Cardiac muscle cell (in vitro differentiated cells and primary cell): ENCODE measurements around the gene CEP43. TPM values are rescaled to one million over a fixed set of nuclear protein-coding genes. Genes with fewer than 3 reads are reported as not detected.

Experiments used
- DNase-seq, 2 donors: peaks; one replicate each; pipeline versions ENCODE4 v3.0.0 to v3.0.0-alpha.2; 2010 to 2017; ENCODE audit warnings: low read depth in 1 of 2, low spot score in 1 of 2
- H3K27ac ChIP-seq: fragments of 200-600 bp; sonication (generic); 2 replicates; pipeline ENCODE4 v1.5.1; 2016
- H3K27me3 ChIP-seq: fragments of 200-600 bp; sonication (generic); 2 replicates; pipeline ENCODE4 v1.6.0; 2016; ENCODE audit warnings: control low read depth
- H3K36me3 ChIP-seq: fragments of 200-600 bp; sonication (generic); 2 replicates; pipeline ENCODE4 v1.5.1; 2016; ENCODE audit warnings: control low read depth
- H3K4me1 ChIP-seq: fragments of 200-600 bp; sonication (generic); 2 replicates; pipeline ENCODE4 v1.8.1; 2017; ENCODE audit warnings: low read depth, mild to moderate bottlenecking, mixed run types
- H3K4me3 ChIP-seq: fragments of 200-600 bp; sonication (generic); 2 replicates; pipeline ENCODE4 v1.5.1; 2016; ENCODE audit warnings: mild to moderate bottlenecking
- H3K9me3 ChIP-seq: fragments of 200-600 bp; sonication (generic); 2 replicates; pipeline ENCODE4 v1.5.1; 2017; ENCODE audit warnings: low read depth, mild to moderate bottlenecking, control low read depth
- polyA plus RNA-seq: library from polyadenylated mRNA; unstranded; fragments of >200 nt; fragmentation: Nextera tagmentation; extraction: Ambion mirVana; gene quantifications from 2 replicates; pipeline ENCODE4 v1.2.1, GENCODE V29; 2016
- total RNA-seq: library from RNA; depleted of rRNA; stranded (reverse); fragments of >200 nt; gene quantifications from 2 replicates; pipeline ENCODE4 v1.2.3, GENCODE V29; 2016
- TF ChIP-seq, protein P1 (sequence below): IDR thresholded peaks from 2 replicates; pipeline ENCODE4 v1.5.1; 2012; ENCODE audit warnings: low read depth, mild to moderate bottlenecking, low read length

CEP43 gene
- total and polyA plus RNA-seq, 2 experiments from 2014 or later, result 18.3 to 26.1 TPM

DNA sequence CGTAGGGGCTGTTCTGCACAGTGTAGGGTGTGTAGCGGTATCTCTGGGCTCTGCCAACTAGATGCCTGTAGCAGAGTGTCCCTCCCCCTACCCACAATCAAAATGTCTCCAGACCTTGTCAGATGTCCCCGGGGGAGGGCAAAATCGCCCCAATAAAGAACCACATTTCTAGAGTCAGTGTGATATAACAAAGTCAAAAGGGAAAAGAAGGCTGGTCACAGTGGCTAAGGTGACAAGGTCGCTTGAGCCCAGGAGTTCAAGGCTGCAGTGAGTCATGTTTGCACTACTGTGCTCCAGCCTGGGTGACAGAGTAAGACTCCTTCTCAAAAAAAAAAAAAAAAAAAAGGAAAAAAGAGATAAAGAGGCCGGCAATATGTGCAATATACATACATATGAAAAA is 11.7 kb upstream of the CEP43 start:
- no peak for DNase-seq
- H3K27ac ChIP-seq, result no peak overlapping the region
- no peaks in the 10 kb centered on the region for H3K36me3 ChIP-seq
- H3K9me3 ChIP-seq, result no peaks in the 10 kb centered on the region
- TF ChIP-seq, protein P1, sequence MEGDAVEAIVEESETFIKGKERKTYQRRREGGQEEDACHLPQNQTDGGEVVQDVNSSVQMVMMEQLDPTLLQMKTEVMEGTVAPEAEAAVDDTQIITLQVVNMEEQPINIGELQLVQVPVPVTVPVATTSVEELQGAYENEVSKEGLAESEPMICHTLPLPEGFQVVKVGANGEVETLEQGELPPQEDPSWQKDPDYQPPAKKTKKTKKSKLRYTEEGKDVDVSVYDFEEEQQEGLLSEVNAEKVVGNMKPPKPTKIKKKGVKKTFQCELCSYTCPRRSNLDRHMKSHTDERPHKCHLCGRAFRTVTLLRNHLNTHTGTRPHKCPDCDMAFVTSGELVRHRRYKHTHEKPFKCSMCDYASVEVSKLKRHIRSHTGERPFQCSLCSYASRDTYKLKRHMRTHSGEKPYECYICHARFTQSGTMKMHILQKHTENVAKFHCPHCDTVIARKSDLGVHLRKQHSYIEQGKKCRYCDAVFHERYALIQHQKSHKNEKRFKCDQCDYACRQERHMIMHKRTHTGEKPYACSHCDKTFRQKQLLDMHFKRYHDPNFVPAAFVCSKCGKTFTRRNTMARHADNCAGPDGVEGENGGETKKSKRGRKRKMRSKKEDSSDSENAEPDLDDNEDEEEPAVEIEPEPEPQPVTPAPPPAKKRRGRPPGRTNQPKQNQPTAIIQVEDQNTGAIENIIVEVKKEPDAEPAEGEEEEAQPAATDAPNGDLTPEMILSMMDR, result no peak
- H3K4me3 ChIP-seq, result no peak overlapping the region
- no peaks in the 10 kb centered on the region for H3K4me1 ChIP-seq
- H3K27me3 ChIP-seq, result no peaks in the 10 kb centered on the region

DNA sequence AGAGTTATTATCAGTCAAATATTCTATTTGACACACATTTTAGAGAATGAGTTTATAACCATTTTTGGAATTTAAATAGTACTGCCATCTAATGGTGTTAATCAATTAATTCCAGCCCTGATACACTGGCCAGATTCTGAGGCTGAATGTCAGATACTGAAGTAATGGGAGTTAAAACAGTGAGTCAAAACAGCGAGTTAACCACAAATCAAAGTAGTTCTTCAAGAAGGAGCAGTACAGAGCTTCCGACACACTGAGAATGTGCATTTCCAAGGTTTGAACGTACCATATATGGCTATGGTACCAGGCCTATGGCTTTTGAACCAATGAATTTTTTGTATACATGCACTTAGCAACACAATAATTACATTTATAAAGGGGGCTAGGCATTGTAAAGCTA is 11.3 kb upstream of the CEP43 start:
- Histone ChIP-seq H3K4me3 (no peak overlapping the region), H3K4me1 (no peaks in the 10 kb centered on the region), H3K27ac (no peak overlapping the region), H3K36me3 (no peaks in the 10 kb centered on the region), H3K9me3 (no peaks in the 10 kb centered on the region), H3K27me3 (no peaks in the 10 kb centered on the region)
- no peak for DNase-seq
- TF ChIP-seq, protein P1, result no peak

DNA sequence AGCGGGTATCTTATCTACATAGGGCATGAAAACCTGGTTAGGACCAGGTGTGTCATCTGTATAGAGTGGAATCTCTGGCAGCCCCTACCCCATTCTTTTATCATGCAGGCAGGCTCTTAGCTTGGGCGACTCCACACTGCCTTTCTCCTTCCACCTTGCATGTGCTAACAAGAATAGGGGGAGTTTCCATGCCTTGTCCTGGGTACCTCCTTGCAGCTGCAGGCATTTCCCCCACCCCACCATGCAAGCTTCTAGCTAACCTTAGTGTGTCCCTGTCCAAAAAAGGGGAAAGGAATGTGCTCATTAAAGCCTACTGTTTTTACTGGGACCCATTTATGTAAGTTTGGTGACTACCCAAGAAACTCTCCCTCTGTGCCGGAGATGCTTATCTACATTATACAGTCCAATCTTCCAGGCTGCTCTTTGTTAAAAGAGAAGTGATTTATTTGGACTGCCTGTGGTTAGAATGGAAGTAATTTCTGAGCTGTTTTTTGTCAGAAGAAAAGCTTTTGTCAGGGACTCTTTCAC is 10.5 kb upstream of the CEP43 start:
- TF ChIP-seq, protein P1, result no peak
- no peak overlapping the region for H3K27ac ChIP-seq
- no peak overlapping the region for H3K4me3 ChIP-seq
- H3K4me1 ChIP-seq, result no peaks in the 10 kb centered on the region
- no peak for DNase-seq
- no peaks in the 10 kb centered on the region for H3K9me3 ChIP-seq
- no peaks in the 10 kb centered on the region for H3K36me3 ChIP-seq
- H3K27me3 ChIP-seq, result no peaks in the 10 kb centered on the region

DNA sequence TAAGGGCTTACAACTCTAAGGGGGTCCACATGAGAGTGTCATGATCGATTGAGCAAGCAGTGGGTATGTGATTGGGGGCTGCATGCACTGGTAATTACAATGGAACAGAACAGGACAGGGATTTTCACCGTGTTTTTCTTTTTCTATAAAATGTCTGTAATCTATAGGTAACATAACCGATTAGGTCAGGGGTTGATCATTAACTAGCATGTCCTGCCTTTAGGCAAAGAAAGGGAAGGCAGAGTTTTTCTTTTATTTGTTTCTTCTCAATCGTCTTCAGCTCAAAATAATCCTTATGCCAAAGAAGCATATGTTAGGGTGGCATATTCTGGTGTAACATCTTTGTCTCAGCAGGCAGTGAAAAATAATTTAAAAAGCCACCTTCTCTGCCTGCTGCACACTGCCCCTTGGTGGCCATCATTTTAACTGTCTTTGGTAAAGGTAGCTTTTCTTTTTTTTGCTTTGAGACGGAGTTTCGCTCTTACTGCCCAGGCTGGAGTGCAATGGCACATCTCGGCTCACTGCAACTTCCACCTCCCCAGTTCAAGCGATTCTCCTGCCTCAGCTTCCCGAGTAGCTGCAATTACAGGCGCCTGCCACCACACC is 9.7 kb upstream of the CEP43 start:
- no peaks in the 10 kb centered on the region for H3K4me1 ChIP-seq
- H3K27ac ChIP-seq, result no peak overlapping the region
- DNase-seq, result peak; percentile 25 to 62
- no peak overlapping the region for H3K4me3 ChIP-seq
- no peaks in the 10 kb centered on the region for H3K27me3 ChIP-seq
- no peaks in the 10 kb centered on the region for H3K9me3 ChIP-seq
- H3K36me3 ChIP-seq, result no peaks in the 10 kb centered on the region
- TF ChIP-seq, protein P1, result peak; percentile 48

DNA sequence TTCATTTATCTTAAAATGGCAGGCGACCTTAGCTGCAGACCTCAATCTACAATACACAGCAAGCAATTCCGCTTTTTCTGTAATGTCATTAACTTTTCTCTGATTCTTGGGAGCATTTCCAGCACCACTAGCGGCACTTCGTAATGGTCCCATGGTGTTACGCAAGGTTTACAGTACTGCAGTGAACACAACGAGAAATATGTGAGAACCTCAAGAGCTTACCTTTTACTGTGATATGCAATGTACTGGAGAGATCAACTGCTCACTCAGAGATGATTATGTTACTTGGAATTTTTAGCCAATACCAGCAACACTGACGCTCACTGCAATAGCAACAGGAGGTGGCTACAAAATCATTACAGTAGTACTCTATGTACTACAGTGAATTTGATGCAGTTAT is 2.8 kb upstream of the CEP43 start:
- Histone ChIP-seq H3K4me3 (no peak overlapping the region), H3K4me1 (peaks cover 10% of the 10 kb centered on the region), H3K27ac (no peak overlapping the region), H3K9me3 (no peaks in the 10 kb centered on the region), H3K27me3 (no peaks in the 10 kb centered on the region), H3K36me3 (no peaks in the 10 kb centered on the region)
- peak in 1 of 2 donors; percentile 53 for DNase-seq
- TF ChIP-seq, protein P1, result no peak
